Uterus (tissue), 4 donors: ENCODE results near the gene RAB26. TPM values are rescaled to one million over a fixed set of nuclear protein-coding genes. Genes with fewer than 3 reads are reported as not detected.

Source experiments
- DNase-seq, 2 donors: peaks; one replicate each; pipeline ENCODE4 v3.0.0-alpha.2; 2019 to 2020
- H3K27ac ChIP-seq, 2 donors: fragments of 200-600 bp; sonication (generic); 1 replicate in 1 of 2; 2 replicates in 1 of 2; pipeline ENCODE4 v1.5.1; 2016 to 2018
- H3K27me3 ChIP-seq, 2 donors: fragments of 200-600 bp; sonication (generic); one replicate each; pipeline ENCODE4 v1.5.1; 2018 to 2019; ENCODE audit warnings: control low read depth in 1 of 2
- H3K36me3 ChIP-seq, 2 donors: fragments of 200-600 bp; sonication (generic); one replicate each; pipeline ENCODE4 v1.5.1; 2019; ENCODE audit warnings: control low read depth in 1 of 2
- H3K4me1 ChIP-seq, 2 donors: fragments of 200-600 bp; sonication (generic); one replicate each; pipeline ENCODE4 v1.5.1; 2018 to 2019; ENCODE audit warnings: control low read depth in 1 of 2
- H3K4me3 ChIP-seq, 2 donors: fragments of 200-600 bp; sonication (generic); 1 replicate in 1 of 2; 2 replicates in 1 of 2; pipeline ENCODE4 v1.5.1; 2018 to 2019; ENCODE audit warnings: mild to moderate bottlenecking in 1 of 2
- H3K9me3 ChIP-seq, 2 donors: fragments of 200-600 bp; sonication (generic); one replicate each; pipeline ENCODE4 v1.5.1; 2019; ENCODE audit warnings: control low read depth in 1 of 2
- POLR2A ChIP-seq, 2 donors: fragments of 450-650 bp; IDR thresholded peaks; one replicate each; pipeline ENCODE4 v1.6.1; 2016; ENCODE audit warnings: antibody characterized with exemption in 2 of 2, mild to moderate bottlenecking in 1 of 2, moderate library complexity in 1 of 2
- intact Hi-C: fragments of 100-400 bp; cut with DNase I; formaldehyde crosslinking; loops from one replicate; pipeline ENCODE4 v1.15.1; 2023; ENCODE audit warnings: low total_unique reads
- total RNA-seq, 4 donors: library from RNA; depleted of rRNA in 3 of 4; stranded (reverse); fragments of >200 nt in 3 of 4; gene quantifications; one replicate each; pipeline versions ENCODE4 v1.1.0 to v1.2.4, GENCODE V29; 2014 to 2023
- TF ChIP-seq, protein P1 (sequence below), 4 experiments: fragments of 200-600 bp in 2 of 4; fragments of 450-650 bp in 2 of 4; sonication (generic) in 2 of 4; IDR thresholded peaks; one replicate each; pipeline ENCODE4 v1.5.1; 2016 to 2019; ENCODE audit warnings: antibody characterized with exemption in 4 of 4, mild to moderate bottlenecking in 2 of 4, moderate library complexity in 1 of 4
- donor health status: DM: yes; HTN: yes; CAD: no.

The RAB26 gene
- total RNA-seq, 4 donors from 2014 or later: 0.21 TPM; not detected in 3

DNA sequence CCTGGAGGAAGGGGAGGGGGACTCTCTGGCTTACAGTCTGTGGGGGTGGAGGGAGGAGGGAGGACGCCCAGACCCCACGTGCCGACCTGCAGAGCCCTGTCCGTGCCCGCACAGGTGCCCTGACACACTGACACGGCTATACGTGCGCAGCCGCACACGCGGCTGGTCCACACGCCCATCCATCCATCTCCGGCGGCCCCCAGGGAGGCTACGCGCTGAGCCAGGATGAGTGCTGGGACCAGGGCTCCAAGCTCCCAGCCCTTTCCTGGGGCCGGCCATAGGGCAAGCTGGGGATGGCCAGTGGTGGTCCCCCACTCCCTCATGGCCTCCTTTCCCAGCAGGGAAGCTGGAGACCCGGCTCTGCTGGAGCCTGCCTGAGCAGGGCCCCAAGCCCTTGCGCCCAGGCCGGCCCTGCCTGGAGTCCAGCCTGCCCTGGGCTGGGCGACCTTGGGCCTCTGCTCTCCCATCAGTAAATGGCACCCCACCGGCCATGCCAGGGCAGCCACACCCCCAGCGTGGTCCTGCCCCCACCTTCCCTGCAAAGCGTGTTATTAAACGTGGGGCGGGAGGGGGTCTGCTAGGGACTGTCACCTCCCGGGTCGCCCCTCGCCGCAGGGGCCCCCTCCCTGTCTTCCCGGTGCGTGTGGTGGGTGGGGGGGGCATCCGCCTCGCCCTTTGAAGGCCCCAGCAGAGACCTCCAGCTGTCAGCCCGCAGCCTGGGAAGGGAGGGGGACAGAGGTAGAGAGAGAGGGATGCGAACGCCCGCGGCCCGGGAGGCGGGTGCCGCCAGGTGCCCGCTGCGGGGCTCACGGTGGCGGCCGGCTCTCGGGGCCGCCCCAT is 47.1 kb downstream of the RAB26 start:
- Histone ChIP-seq H3K27me3 (peaks cover 6 to 13% of the 10 kb centered on the region in 2 donors), H3K27ac (no peak overlapping the region), H3K36me3 (no peaks in the 10 kb centered on the region), H3K4me3 (peak overlapping the region in 1 of 2 donors; percentile 15), H3K4me1 (peaks cover 0 to 11% of the 10 kb centered on the region in 2 donors), H3K9me3 (no peaks in the 10 kb centered on the region)
- intact Hi-C loops: no loop called here
- TF ChIP-seq, protein P1, sequence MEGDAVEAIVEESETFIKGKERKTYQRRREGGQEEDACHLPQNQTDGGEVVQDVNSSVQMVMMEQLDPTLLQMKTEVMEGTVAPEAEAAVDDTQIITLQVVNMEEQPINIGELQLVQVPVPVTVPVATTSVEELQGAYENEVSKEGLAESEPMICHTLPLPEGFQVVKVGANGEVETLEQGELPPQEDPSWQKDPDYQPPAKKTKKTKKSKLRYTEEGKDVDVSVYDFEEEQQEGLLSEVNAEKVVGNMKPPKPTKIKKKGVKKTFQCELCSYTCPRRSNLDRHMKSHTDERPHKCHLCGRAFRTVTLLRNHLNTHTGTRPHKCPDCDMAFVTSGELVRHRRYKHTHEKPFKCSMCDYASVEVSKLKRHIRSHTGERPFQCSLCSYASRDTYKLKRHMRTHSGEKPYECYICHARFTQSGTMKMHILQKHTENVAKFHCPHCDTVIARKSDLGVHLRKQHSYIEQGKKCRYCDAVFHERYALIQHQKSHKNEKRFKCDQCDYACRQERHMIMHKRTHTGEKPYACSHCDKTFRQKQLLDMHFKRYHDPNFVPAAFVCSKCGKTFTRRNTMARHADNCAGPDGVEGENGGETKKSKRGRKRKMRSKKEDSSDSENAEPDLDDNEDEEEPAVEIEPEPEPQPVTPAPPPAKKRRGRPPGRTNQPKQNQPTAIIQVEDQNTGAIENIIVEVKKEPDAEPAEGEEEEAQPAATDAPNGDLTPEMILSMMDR (IDR thresholded peaks at IDR 0.05): no peak
- no peak for TF ChIP-seq POLR2A (IDR thresholded peaks at IDR 0.05)
- DNase-seq: no peak

DNA sequence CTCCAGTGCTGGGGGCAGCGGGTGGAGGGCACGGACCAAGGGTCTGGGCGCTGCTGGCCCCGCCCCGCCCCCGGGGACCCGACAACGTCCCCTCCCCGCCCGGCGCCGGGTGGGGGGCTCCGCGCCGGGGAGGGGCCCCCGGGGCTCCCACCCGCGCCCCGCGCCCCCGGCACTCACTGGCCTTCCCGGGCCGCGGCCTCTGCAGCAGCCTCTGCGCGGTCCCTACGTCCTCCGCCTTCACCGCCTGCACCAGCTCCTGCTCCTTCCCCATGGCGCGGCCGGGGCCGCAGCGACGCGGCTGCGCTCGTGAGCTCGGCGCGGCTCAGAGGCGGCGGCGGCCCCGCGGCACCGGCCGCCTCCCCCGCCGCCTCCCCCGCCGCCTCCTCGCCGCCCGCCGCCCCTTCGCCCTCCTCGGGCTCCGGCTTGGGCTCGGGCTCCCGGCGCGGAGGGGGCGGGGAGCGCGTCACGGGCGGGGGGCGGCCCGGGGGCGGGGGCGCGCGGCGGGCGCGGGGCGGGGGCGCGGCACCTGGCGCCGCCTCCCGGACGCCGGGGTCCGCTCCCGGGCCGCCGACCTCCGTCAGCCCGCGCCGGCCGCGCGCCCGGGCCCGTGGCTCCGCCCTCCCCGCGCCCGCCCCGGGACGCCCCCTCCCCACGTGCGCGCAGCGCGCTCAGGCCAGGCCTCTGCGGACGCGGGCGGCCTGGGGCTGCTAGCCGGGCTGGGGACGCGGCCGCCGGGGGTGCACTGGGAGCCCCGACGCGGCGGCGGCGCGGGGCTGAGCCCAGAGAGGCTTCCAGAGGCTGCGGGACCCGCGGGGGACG is 47.9 kb downstream of the RAB26 start, which contains the start of gene CASKIN1:
TSS of gene CASKIN1 (minus strand) at position 444 of the 819 bp plus-strand sequence. CDS start at position 271, 173 bp downstream.
- Histone ChIP-seq H3K4me1 (peaks cover 0 to 11% of the 10 kb centered on the region in 2 donors), H3K27ac (no peak within 1 kb of the TSS), H3K9me3 (no peaks in the 10 kb centered on the region), H3K4me3 (peak within 1 kb of the TSS in 1 of 2 donors; percentile 15), H3K27me3 (peaks cover 6 to 13% of the 10 kb centered on the region in 2 donors), H3K36me3 (no peaks in the 10 kb centered on the region)
- no peak for DNase-seq
- intact Hi-C loops: no loop called here
- TF ChIP-seq POLR2A (IDR thresholded peaks at IDR 0.05): no peak
- TF ChIP-seq, protein P1 (IDR thresholded peaks at IDR 0.05): no peak

DNA sequence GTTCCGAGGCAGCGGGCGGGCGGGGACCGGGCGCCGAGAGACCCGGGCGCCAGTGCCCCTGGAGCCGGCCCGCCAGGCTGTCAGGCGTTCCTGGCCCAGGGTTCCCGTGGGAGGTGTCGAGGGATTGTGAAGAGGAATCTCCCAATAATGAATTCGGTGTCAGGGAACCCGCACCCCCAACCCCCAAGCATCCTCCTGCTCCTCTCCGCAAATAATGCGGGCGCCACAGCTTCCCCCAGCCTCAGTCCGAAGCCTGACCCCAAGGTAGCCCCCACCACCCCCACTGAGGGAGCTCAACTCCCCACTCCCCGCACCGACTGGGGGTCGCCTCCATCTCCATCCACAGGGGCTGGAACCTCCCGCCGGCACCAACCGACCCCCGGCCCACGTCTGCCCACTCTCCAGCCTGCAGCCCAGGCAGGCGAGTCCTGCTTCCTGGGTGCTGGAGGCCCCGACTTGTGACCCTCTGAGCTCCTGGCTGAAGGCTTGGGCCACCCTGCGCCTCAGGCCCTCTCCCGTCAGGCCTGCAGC is 48.6 kb downstream of the RAB26 start:
- Histone ChIP-seq H3K36me3 (no peaks in the 10 kb centered on the region), H3K27ac (no peak overlapping the region), H3K4me1 (peaks cover 0 to 11% of the 10 kb centered on the region in 2 donors), H3K4me3 (no peak overlapping the region), H3K9me3 (no peaks in the 10 kb centered on the region), H3K27me3 (peaks cover 6 to 13% of the 10 kb centered on the region in 2 donors)
- no peak for DNase-seq
- TF ChIP-seq, protein P1 (IDR thresholded peaks at IDR 0.05): no peak
- TF ChIP-seq POLR2A (IDR thresholded peaks at IDR 0.05): no peak
- intact Hi-C loops: no loop called here

- H3K36me3 ChIP-seq: no peaks in the 10 kb centered on the region
- H3K9me3 ChIP-seq: no peaks in the 10 kb centered on the region
- peaks cover 0 to 11% of the 10 kb centered on the region in 2 donors for H3K4me1 ChIP-seq
- no peak for DNase-seq
- H3K27me3 ChIP-seq: peaks cover 6 to 13% of the 10 kb centered on the region in 2 donors
- no peak overlapping the region for H3K27ac ChIP-seq
- TF ChIP-seq POLR2A (IDR thresholded peaks at IDR 0.05): no peak
- TF ChIP-seq, protein P1 (IDR thresholded peaks at IDR 0.05): no peak
- H3K4me3 ChIP-seq: no peak overlapping the region
- intact Hi-C loops: no loop called here
These were observed 49.3 kb downstream of the RAB26 start for GRCh38 chr16:2197765-2198164.
